GM23338 (cell line): Measurements from ENCODE around the gene DCAF4. TPM values are rescaled to one million over a fixed set of nuclear protein-coding genes. Genes with fewer than 3 reads are reported as not detected.

Source experiments
- ATAC-seq: fragments of 200-7000 bp; cut with Tn5 transposase; 3 replicates; pipeline ENCODE4 v1.9.1; 2020
- DNase-seq: peaks from one replicate; pipeline ENCODE4 v3.0.0-alpha.2; 2015; ENCODE audit warnings: low spot score
- H2AFZ ChIP-seq: fragments of 200-600 bp; sonication (generic); 2 replicates; pipeline ENCODE4 v1.8.0; 2016; ENCODE audit warnings: antibody characterized with exemption, mild to moderate bottlenecking, moderate library complexity
- H3F3A ChIP-seq: fragments of 200-600 bp; sonication (generic); replicated peaks from 2 replicates; pipeline ENCODE4 v1.8.0; 2017; ENCODE audit warnings: antibody characterized with exemption, mixed run types, low read depth
- H3K27ac ChIP-seq: fragments of 200-600 bp; sonication (generic); 2 replicates; pipeline ENCODE4 v1.6.1; 2016; ENCODE audit warnings: low read depth
- H3K27me3 ChIP-seq: fragments of 200-600 bp; sonication (generic); 2 replicates; pipeline ENCODE4 v1.8.0; 2016; ENCODE audit warnings: mild to moderate bottlenecking, mixed run types, moderate library complexity; ENCODE audit not compliant: insufficient read depth
- H3K36me3 ChIP-seq: fragments of 200-600 bp; sonication (generic); 2 replicates; pipeline ENCODE4 v1.8.0; 2016; ENCODE audit warnings: mild to moderate bottlenecking; ENCODE audit not compliant: insufficient read depth
- H3K4me1 ChIP-seq: fragments of 200-600 bp; sonication (generic); 2 replicates; pipeline ENCODE4 v1.8.0; 2016; ENCODE audit warnings: mild to moderate bottlenecking, moderate library complexity; ENCODE audit not compliant: insufficient read depth
- H3K4me2 ChIP-seq: fragments of 200-600 bp; sonication (generic); 2 replicates; pipeline ENCODE4 v1.7.1; 2017; ENCODE audit warnings: mixed run types
- H3K4me3 ChIP-seq: fragments of 200-600 bp; sonication (generic); 2 replicates; pipeline ENCODE4 v1.6.1; 2016; ENCODE audit warnings: mixed run types
- H3K79me2 ChIP-seq: fragments of 200-600 bp; sonication (generic); replicated peaks from 2 replicates; pipeline ENCODE4 v1.8.0; 2017; ENCODE audit warnings: mild to moderate bottlenecking; ENCODE audit not compliant: insufficient read depth
- H3K9me2 ChIP-seq: fragments of 200-600 bp; sonication (generic); 2 replicates; pipeline ENCODE4 v1.8.0; 2017; ENCODE audit not compliant: insufficient read depth
- H4K20me1 ChIP-seq: fragments of 200-600 bp; sonication (generic); replicated peaks from 2 replicates; pipeline ENCODE4 v1.8.0; 2017; ENCODE audit warnings: mild to moderate bottlenecking; ENCODE audit not compliant: insufficient read depth
- H3K27ac Mint-ChIP-seq: 2 replicates; pipeline ENCODE4 v1.8.0; 2020; ENCODE audit warnings: inconsistent platforms, mild to moderate bottlenecking, moderate library complexity, mixed read lengths
- H3K27me3 Mint-ChIP-seq: 3 replicates; pipeline ENCODE4 v1.8.0; 2022; ENCODE audit warnings: low read depth, mild to moderate bottlenecking, moderate library complexity, mixed read lengths, inconsistent platforms; ENCODE audit not compliant: insufficient read depth, poor library complexity
- H3K36me3 Mint-ChIP-seq: 3 replicates; pipeline ENCODE4 v1.8.0; 2021; ENCODE audit warnings: low read depth, mild to moderate bottlenecking, inconsistent platforms, moderate library complexity, mixed read lengths
- H3K4me1 Mint-ChIP-seq: 3 replicates; pipeline ENCODE4 v1.8.0; 2020; ENCODE audit warnings: mild to moderate bottlenecking, inconsistent platforms, mixed read lengths
- H3K4me3 Mint-ChIP-seq: 3 replicates; pipeline ENCODE4 v1.8.0; 2021; ENCODE audit warnings: moderate library complexity, mild to moderate bottlenecking, inconsistent platforms, mixed read lengths
- H3K9me3 Mint-ChIP-seq: 3 replicates; pipeline ENCODE4 v1.8.0; 2020; ENCODE audit warnings: moderate library complexity, mild to moderate bottlenecking, inconsistent platforms, mixed read lengths
- JUNB ChIP-seq: IDR thresholded peaks from one replicate; pipeline ENCODE4 v1.6.1; 2016; ENCODE audit warnings: antibody characterized with exemption; ENCODE audit not compliant: unreplicated experiment
- NANOG ChIP-seq: IDR thresholded peaks from 2 replicates; pipeline ENCODE4 v1.6.1; 2016; ENCODE audit warnings: antibody characterized with exemption, borderline replicate concordance
- POLR2AphosphoS5 ChIP-seq: IDR thresholded peaks from 2 replicates; pipeline ENCODE4 v1.6.1; 2016; ENCODE audit warnings: antibody characterized with exemption, low read depth
- REST ChIP-seq: IDR thresholded peaks from one replicate; pipeline ENCODE4 v1.6.1; 2018; ENCODE audit warnings: antibody characterized with exemption; ENCODE audit not compliant: unreplicated experiment
- ZNF114 ChIP-seq: fragments of 250-450 bp; sonication (Bioruptor Pico); IDR thresholded peaks from 2 replicates; pipeline ENCODE4 v1.5.0; 2020; ENCODE audit warnings: mild to moderate bottlenecking, moderate library complexity
- ZNF462 ChIP-seq: fragments of 250-450 bp; sonication (Bioruptor Pico); IDR thresholded peaks from 2 replicates; pipeline ENCODE4 v1.5.0; 2020; ENCODE audit warnings: mild to moderate bottlenecking, moderate library complexity
- polyA plus RNA-seq: library from polyadenylated mRNA; unstranded; fragments of >200 nt; fragmentation: Nextera tagmentation; extraction: Ambion mirVana; gene quantifications from 2 replicates; pipeline ENCODE4 v1.2.1, GENCODE V29; 2016
- total RNA-seq: library from RNA; depleted of rRNA; stranded (reverse); fragments of >200 nt; shearing (Covaris generic); gene quantifications from 2 replicates; pipeline ENCODE4 v1.2.3, GENCODE V29; 2014
- TF ChIP-seq, protein P1 (sequence below), 2 experiments: fragments of 200-600 bp in 1 of 2; sonication (generic) in 1 of 2; conservative IDR thresholded peaks; 2 replicates each; pipeline versions ENCODE4 v1.5.1 to v1.6.1; 2016 to 2017; ENCODE audit warnings: antibody characterized with exemption in 2 of 2, low read depth in 2 of 2, mild to moderate bottlenecking in 2 of 2, moderate library complexity in 1 of 2

DCAF4 gene
- total and polyA plus RNA-seq, 2 experiments from 2014 or later: 17.5 to 39.3 TPM

DNA sequence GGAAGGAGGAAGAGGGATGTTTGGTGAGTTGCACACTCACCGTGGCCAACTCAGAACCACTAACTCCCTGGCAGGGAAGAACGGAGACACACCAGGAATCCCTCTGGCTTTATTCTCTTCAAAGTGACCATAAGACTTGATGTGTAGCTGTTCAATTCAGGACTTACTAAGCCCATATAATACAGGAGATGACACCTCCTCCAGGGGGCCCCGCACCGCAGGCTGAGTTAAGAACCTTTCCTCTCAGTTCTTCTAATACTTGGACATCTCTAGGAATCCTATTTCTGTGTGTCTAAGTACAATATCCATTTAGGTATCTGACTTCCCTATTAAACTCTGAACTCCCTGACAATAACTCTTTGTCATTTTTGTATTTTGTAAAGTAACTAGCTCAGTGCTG is 49.5 kb downstream of the DCAF4 start:
- H3K4me3 ChIP-seq: no peak overlapping the region
- H3K4me2 ChIP-seq: no peak overlapping the region
- H3K27ac ChIP-seq: no peak overlapping the region
- H3K27me3 Mint-ChIP-seq: peaks cover 2% of the 10 kb centered on the region
- H3F3A ChIP-seq: 0 out of 2 replicates have a peak, but pooled peaks cover 3% of the 10 kb centered on the region
- ATAC-seq: peak; percentile 56; the same call in 2 of the 3 replicates
- peaks cover 8% of the 10 kb centered on the region for H3K4me1 ChIP-seq
- TF ChIP-seq, protein P1, sequence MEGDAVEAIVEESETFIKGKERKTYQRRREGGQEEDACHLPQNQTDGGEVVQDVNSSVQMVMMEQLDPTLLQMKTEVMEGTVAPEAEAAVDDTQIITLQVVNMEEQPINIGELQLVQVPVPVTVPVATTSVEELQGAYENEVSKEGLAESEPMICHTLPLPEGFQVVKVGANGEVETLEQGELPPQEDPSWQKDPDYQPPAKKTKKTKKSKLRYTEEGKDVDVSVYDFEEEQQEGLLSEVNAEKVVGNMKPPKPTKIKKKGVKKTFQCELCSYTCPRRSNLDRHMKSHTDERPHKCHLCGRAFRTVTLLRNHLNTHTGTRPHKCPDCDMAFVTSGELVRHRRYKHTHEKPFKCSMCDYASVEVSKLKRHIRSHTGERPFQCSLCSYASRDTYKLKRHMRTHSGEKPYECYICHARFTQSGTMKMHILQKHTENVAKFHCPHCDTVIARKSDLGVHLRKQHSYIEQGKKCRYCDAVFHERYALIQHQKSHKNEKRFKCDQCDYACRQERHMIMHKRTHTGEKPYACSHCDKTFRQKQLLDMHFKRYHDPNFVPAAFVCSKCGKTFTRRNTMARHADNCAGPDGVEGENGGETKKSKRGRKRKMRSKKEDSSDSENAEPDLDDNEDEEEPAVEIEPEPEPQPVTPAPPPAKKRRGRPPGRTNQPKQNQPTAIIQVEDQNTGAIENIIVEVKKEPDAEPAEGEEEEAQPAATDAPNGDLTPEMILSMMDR (conservative IDR thresholded peaks at IDR 0.05; ENCODE audit: low read depth in 2 of 2): peak; percentile 48 to 49
- TF ChIP-seq REST (no peak), JUNB (no peak), NANOG (no peak), ZNF462 (CRISPR knock-in tag) (no peak), ZNF114 (CRISPR knock-in tag) (no peak), POLR2AphosphoS5 (no peak)
- no peaks in the 10 kb centered on the region for H3K36me3 ChIP-seq
- peaks cover 15% of the 10 kb centered on the region; the same call in 1 of the 3 replicates for H3K36me3 Mint-ChIP-seq
- H2AFZ ChIP-seq: no peak overlapping the region
- peak; percentile 45 for DNase-seq
- no peaks in the 10 kb centered on the region for H4K20me1 ChIP-seq
- no peaks in the 10 kb centered on the region for H3K9me3 Mint-ChIP-seq
- peaks cover 16% of the 10 kb centered on the region for H3K4me1 Mint-ChIP-seq
- no peaks in the 10 kb centered on the region for H3K9me2 ChIP-seq
- no peak overlapping the region for H3K4me3 Mint-ChIP-seq
- H3K27me3 ChIP-seq: no peaks in the 10 kb centered on the region
- H3K79me2 ChIP-seq: no peaks in the 10 kb centered on the region
- no peak overlapping the region for H3K27ac Mint-ChIP-seq
